Erythroblast (primary cell): ENCODE results near the gene FBXL16.

ENCODE experiments used
- GATA1 ChIP-seq: IDR thresholded peaks from 2 replicates; pipeline ENCODE4 v1.6.1; 2011; ENCODE audit warnings: low read depth, mild to moderate bottlenecking, control low read depth, low read length, moderate library complexity
- POLR2A ChIP-seq: IDR thresholded peaks from 2 replicates; pipeline ENCODE4 v1.6.1; 2011; ENCODE audit warnings: mild to moderate bottlenecking, low read length

- no peak for TF ChIP-seq POLR2A
- no peak for TF ChIP-seq GATA1
Measured at GRCh38 chr16:654034-654433, 51.6 kb downstream of the FBXL16 start.
